Astrocyte of the spinal cord (primary cell): Measurements from ENCODE around the gene CCDC57.

Experiments
- DNase-seq: peaks from one replicate; pipeline ENCODE4 v3.0.0; 2011; ENCODE audit warnings: low read depth, low spot score
- H3K4me3 ChIP-seq: 2 replicates; pipeline ENCODE4 v1.5.1; 2011; ENCODE audit warnings: low read depth, mild to moderate bottlenecking, low read length, moderate library complexity
- in situ Hi-C: cut with HindIII; loops from 2 replicates; pipeline ENCODE4 v1.10.0; 2017; ENCODE audit warnings: low sequenced_read_pairs
- TF ChIP-seq, protein P1 (sequence below): IDR thresholded peaks from 2 replicates; pipeline ENCODE4 v1.5.1; 2012; ENCODE audit warnings: low read depth, mild to moderate bottlenecking, low read length, inconsistent platforms

Gene CCDC57

DNA sequence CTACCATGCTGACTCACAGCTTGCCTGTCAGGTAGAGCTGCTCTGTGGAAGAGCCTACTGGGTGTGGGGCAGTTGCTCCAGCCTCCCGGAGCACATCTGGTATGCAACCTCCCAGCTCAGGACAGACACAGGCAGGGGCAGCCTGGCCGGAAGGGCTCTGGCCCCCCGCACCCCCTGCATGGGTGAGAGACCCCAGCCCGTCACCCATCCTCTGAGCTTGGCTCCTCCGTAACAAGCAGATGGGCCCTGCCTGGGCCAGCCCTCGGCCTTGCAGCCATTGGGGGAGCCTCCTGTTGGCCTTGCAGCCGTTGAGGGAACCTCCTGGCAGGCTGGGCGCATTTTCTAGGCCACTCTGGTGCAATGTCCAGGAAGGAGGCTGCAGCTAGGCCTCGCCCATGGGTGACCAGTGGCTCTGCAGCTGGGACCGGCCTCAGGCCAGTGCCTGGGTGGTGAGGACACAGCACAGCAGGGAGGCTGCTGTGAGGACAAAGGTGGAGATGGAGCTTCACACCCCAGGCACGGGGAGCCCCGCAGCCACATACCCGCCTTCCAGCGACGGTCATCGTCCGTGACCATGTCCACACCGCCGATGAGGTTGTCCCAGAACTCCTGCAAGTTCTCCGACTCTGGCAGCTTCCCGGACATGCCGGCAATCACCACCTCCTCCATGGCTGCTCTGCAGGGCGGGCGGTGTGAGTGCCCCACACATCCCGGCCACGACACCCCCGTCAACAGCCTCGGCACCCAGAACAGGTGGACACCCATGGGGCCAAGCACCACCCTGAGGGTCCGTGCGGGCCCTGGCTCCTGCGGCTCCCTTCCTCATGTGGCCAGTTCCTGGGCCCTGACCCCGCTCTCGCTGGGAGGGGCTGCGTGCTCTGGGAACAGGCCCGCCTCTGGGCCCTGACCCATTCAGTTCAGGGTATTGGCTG is 116.6 kb downstream of the CCDC57 start:
- no peak for DNase-seq
- in situ Hi-C loops, result no loop called here
- peak overlapping the region; percentile 66 for H3K4me3 ChIP-seq
- TF ChIP-seq, protein P1, sequence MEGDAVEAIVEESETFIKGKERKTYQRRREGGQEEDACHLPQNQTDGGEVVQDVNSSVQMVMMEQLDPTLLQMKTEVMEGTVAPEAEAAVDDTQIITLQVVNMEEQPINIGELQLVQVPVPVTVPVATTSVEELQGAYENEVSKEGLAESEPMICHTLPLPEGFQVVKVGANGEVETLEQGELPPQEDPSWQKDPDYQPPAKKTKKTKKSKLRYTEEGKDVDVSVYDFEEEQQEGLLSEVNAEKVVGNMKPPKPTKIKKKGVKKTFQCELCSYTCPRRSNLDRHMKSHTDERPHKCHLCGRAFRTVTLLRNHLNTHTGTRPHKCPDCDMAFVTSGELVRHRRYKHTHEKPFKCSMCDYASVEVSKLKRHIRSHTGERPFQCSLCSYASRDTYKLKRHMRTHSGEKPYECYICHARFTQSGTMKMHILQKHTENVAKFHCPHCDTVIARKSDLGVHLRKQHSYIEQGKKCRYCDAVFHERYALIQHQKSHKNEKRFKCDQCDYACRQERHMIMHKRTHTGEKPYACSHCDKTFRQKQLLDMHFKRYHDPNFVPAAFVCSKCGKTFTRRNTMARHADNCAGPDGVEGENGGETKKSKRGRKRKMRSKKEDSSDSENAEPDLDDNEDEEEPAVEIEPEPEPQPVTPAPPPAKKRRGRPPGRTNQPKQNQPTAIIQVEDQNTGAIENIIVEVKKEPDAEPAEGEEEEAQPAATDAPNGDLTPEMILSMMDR, result no peak

DNA sequence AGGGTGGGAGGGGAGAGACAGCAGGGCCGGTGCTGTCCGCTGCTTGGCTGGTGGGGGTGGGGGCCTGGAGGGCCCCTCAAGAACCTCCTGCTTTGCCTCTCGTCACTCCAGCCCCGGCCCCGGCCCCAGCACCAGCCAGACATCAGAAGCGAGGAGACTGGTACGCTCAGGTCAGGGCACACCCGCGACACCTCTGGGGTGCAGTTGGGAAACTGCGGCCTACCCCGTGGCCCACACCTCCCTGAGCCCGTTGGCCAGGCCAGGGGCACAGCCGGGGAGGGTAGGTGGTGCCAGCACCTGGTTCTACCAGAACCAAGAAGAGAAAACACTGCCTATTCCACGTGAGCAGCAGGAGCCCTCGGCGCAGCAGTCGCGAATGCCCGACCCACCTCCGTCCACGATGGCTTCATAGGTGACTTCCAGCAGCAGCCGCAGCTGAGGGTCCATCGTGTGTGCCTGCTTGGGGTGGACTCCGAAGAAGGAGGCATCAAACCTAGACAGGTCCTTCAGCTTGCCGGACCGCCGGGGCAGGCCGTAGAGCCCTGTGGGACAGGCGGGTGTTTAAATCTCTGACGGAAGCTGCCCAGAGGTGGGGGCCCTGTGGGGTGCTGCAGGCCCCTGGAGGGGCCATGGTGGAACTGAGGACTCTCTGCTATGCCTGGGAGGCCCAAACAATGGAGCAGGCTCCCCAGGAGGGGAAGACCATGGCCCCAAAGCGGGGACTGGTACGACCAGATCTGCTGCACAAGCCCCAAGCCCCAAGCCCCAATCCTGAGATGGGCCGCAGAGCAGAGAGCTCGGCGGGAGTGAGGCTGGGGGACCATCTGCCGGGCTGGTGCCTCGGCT is 117.5 kb downstream of the CCDC57 start:
- DNase-seq, result no peak
- no peak overlapping the region for H3K4me3 ChIP-seq
- TF ChIP-seq, protein P1, result no peak
- in situ Hi-C loops, result no loop called here

DNA sequence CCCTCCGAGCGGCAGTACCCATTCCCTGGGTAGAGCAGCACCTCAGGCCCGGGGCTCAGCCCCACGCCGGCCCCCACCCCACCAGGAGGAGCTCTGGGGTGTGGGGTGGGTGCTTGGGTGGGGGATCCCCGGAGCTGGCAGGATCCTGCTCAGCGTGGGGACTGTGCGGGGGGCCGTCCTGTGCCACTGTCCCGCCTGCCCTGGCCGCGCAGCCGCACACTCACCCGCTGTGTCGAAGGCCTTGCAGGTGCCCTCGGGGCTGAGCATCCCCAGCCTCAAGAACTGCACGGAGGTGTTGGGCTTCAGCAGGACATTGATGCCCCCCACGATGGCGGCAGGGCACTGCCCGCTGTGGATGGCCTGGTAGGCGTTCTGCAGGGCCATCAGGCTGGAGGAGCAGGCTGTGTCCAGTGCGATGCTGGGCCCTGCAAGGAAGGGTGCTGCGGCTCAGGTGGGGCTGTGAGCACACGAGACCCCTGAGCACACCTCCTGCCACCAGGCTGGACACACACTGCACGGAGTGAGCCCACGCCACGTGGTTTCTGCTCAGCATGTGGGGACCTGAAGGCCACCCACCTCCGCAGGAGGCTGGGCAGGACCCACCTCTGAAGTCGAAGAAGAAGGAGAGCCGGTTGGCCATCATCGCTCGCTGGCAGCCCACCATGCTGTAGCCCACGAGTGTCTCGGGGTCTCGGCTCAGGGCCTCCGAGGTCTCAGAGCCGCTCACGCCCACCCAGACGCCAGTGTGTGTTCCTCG is 119.5 kb downstream of the CCDC57 start:
- no peak for DNase-seq
- TF ChIP-seq, protein P1, result no peak
- in situ Hi-C loops, result no loop called here
- H3K4me3 ChIP-seq, result no peak overlapping the region

GRCh38 chr17:82092628-82092994 is 120.0 kb downstream of the CCDC57 start:
- TF ChIP-seq, protein P1, result no peak
- DNase-seq, result no peak
- H3K4me3 ChIP-seq, result no peak overlapping the region
- in situ Hi-C loops, result no loop called here

- in situ Hi-C loops, result no loop called here
- H3K4me3 ChIP-seq, result no peak overlapping the region
- TF ChIP-seq, protein P1, result no peak
- DNase-seq, result no peak
These were observed 120.5 kb downstream of the CCDC57 start for GRCh38 chr17:82092094-82092586.
